ENCODE measurements around the gene CDA. TPM values are rescaled to one million over a fixed set of nuclear protein-coding genes. Genes with fewer than 3 reads are reported as not detected.

The CDA gene
- 1 to 10 TPM in 1 of 10 donors, under 1 TPM in 8, not detected in 1; 0.31 to 1.1 (median 0.55) TPM for polyA plus RNA-seq (ENCODE audit: insufficient read length in 10 of 10)
- long read RNA-seq, donor 1, result 0 reads
- long read RNA-seq, donor 2, result 0 reads
- long read RNA-seq, donor 3, result 0 reads
- long read RNA-seq, donor 4, result 0 reads
- long read RNA-seq, donor 5, partial matches to known transcripts, result 0 of 1 reads
- long read RNA-seq, donor 5, other reads (novel, unspliced or antisense), result 0 of 1 reads
- long read RNA-seq, donor 6, partial matches to known transcripts, result 0 of 1 reads
- long read RNA-seq, donor 6, other reads (novel, unspliced or antisense), result 0 of 1 reads
- long read RNA-seq, donor 7, result 0 reads
- long read RNA-seq, donor 8, partial matches to known transcripts, result 0 of 1 reads
- long read RNA-seq, donor 8, other reads (novel, unspliced or antisense), result 0 of 1 reads
- long read RNA-seq, donor 9, result 0 reads

GRCh38 chr1:20588634-20589225 is at the start of gene CDA:
Gene CDA, plus strand, starts transcription at chr1:20589097. Its CDS starts 33 bp downstream, at chr1:20589130.
- DNase-seq, result no peak

GRCh38 chr1:20540281-20540680 is 48.6 kb upstream of the CDA start:
- DNase-seq, result no peak

- no peak for DNase-seq
Measured at GRCh38 chr1:20546637-20547036, 42.3 kb upstream of the CDA start.

- DNase-seq, result peak in 1 of 3 donors; percentile 25
Measured at GRCh38 chr1:20551161-20551560, 37.7 kb upstream of the CDA start.

GRCh38 chr1:20551945-20552727 is 36.8 kb upstream of the CDA start, which contains the start of gene FAM43B:
Gene FAM43B, plus strand, starts transcription at chr1:20552573. Its CDS starts 401 bp downstream, at chr1:20552974.
- DNase-seq, result peak; percentile 53 to 93 (median 87)

GRCh38 chr1:20552728-20553445 is 36.0 kb upstream of the CDA start:
- DNase-seq, result peak in 1 of 3 donors; percentile 78

GRCh38 chr1:20555025-20555757 is 33.7 kb upstream of the CDA start:
- DNase-seq, result peak in 2 of 3 donors; percentile 49 to 52

GRCh38 chr1:20555758-20556120 is 33.2 kb upstream of the CDA start:
- no peak for DNase-seq

GRCh38 chr1:20558191-20558590 is 30.7 kb upstream of the CDA start:
- DNase-seq, result peak in 1 of 3 donors; percentile 25

- DNase-seq, result no peak
Measured at GRCh38 chr1:20560966-20561365, 27.9 kb upstream of the CDA start.

GRCh38 chr1:20565234-20565633 is 23.7 kb upstream of the CDA start:
- no peak for DNase-seq

GRCh38 chr1:20569523-20570098 is 19.3 kb upstream of the CDA start:
- DNase-seq, result no peak

GRCh38 chr1:20571427-20571826 is 17.5 kb upstream of the CDA start:
- no peak for DNase-seq

GRCh38 chr1:20573987-20574386 is 14.9 kb upstream of the CDA start:
- no peak for DNase-seq

GRCh38 chr1:20574686-20575540 is 14.0 kb upstream of the CDA start:
- peak; percentile 45 to 67 (median 62) for DNase-seq

GRCh38 chr1:20575541-20576336 is 13.2 kb upstream of the CDA start:
- no peak for DNase-seq

GRCh38 chr1:20578062-20578461 is 10.8 kb upstream of the CDA start:
- DNase-seq, result no peak

- no peak for DNase-seq
Measured at GRCh38 chr1:20578721-20579395, 10.0 kb upstream of the CDA start.

Data from muscle of back (tissue), 13 donors.